GM21360 (cell line): ENCODE measurements around the gene RRM1.
"Not testable (repeated sequence)": the region's sequence is repeated elsewhere in the genome, so short reads cannot be mapped to it uniquely, and the experiment has no call there.

Experiments
- ATAC-seq: cut with Tn5 transposase; IDR thresholded peaks from one replicate; pipeline ENCODE4 v1.9.1; 2021; ENCODE audit warnings: mild to moderate bottlenecking, moderate library complexity; ENCODE audit not compliant: unreplicated experiment

RRM1 gene

GRCh38 chr11:4094348-4095291 lies at the start of gene RRM1:
TSS of gene RRM1 (plus strand) at chr11:4094799. CDS start at chr11:4095013, 214 bp downstream.
- ATAC-seq = peak; percentile 94

- no peak for ATAC-seq
Measured at GRCh38 chr11:4044976-4045646, 49.5 kb upstream of the RRM1 start.

- no peak for ATAC-seq
Measured at GRCh38 chr11:4048340-4048739, 46.3 kb upstream of the RRM1 start.

GRCh38 chr11:4049006-4049405 lies 45.6 kb upstream of the RRM1 start:
- no peak for ATAC-seq

- ATAC-seq = no peak
Measured at GRCh38 chr11:4050138-4050537, 44.5 kb upstream of the RRM1 start.

- not testable (repeated sequence) for ATAC-seq
Measured at GRCh38 chr11:4053200-4053599, 41.4 kb upstream of the RRM1 start.

GRCh38 chr11:4054643-4055042 lies 40.0 kb upstream of the RRM1 start:
- no peak for ATAC-seq

- no peak for ATAC-seq
Measured at GRCh38 chr11:4059424-4059823, 35.2 kb upstream of the RRM1 start.

GRCh38 chr11:4060182-4060923 lies 34.2 kb upstream of the RRM1 start:
- no peak for ATAC-seq

- no peak for ATAC-seq
Measured at GRCh38 chr11:4061700-4062099, 32.9 kb upstream of the RRM1 start.

- ATAC-seq = no peak
Measured at GRCh38 chr11:4063348-4063747, 31.3 kb upstream of the RRM1 start.

- ATAC-seq = no peak
Measured at GRCh38 chr11:4064278-4064955, 30.2 kb upstream of the RRM1 start.

GRCh38 chr11:4065086-4065485 lies 29.5 kb upstream of the RRM1 start:
- no peak for ATAC-seq

GRCh38 chr11:4065601-4066377 lies 28.8 kb upstream of the RRM1 start:
- no peak for ATAC-seq

GRCh38 chr11:4066910-4067309 lies 27.7 kb upstream of the RRM1 start:
- ATAC-seq = no peak

- ATAC-seq = no peak
Measured at GRCh38 chr11:4068962-4069361, 25.6 kb upstream of the RRM1 start.

- no peak for ATAC-seq
Measured at GRCh38 chr11:4071325-4071724, 23.3 kb upstream of the RRM1 start.

- no peak for ATAC-seq
Measured at GRCh38 chr11:4071914-4072313, 22.7 kb upstream of the RRM1 start.

- ATAC-seq = no peak
Measured at GRCh38 chr11:4072668-4073285, 21.8 kb upstream of the RRM1 start.

GRCh38 chr11:4074266-4074665 lies 20.3 kb upstream of the RRM1 start:
- no peak for ATAC-seq
